ENCODE results near the gene WIPF3. TPM values are rescaled to one million over a fixed set of nuclear protein-coding genes. Genes with fewer than 3 reads are reported as not detected.

The WIPF3 gene
- total RNA-seq, 6 experiments from 2014 or later, result not detected

GRCh38 chr7:29794959-29795629 lies 11.2 kb upstream of the WIPF3 start:
- no peaks in the 10 kb centered on the region for H3K4me1 Mint-ChIP-seq (ENCODE audit: low read depth)
- no peak for DNase-seq
- peaks cover 7% of the 10 kb centered on the region for H3K27me3 Mint-ChIP-seq (ENCODE audit: insufficient read depth)
- no peaks in the 10 kb centered on the region for H3K36me3 Mint-ChIP-seq (ENCODE audit: low read depth)
- no peaks in the 10 kb centered on the region for H3K9me3 Mint-ChIP-seq
- H3K27ac Mint-ChIP-seq, result no peak overlapping the region
- TF ChIP-seq CTCF (IDR thresholded peaks at IDR 0.05), result no peak
- H3K4me3 Mint-ChIP-seq, result no peak overlapping the region

GRCh38 chr7:29795696-29796580 lies 10.4 kb upstream of the WIPF3 start:
- DNase-seq, result no peak

GRCh38 chr7:29797112-29797944 lies 9.0 kb upstream of the WIPF3 start:
- no peaks in the 10 kb centered on the region for H3K4me1 Mint-ChIP-seq (ENCODE audit: low read depth)
- H3K27me3 Mint-ChIP-seq (ENCODE audit: insufficient read depth), result peaks cover 18% of the 10 kb centered on the region
- DNase-seq, result no peak
- H3K27ac Mint-ChIP-seq, result no peak overlapping the region
- H3K4me3 Mint-ChIP-seq, result no peak overlapping the region
- no peaks in the 10 kb centered on the region for H3K36me3 Mint-ChIP-seq (ENCODE audit: low read depth)
- H3K9me3 Mint-ChIP-seq, result no peaks in the 10 kb centered on the region
- no peak for TF ChIP-seq CTCF (IDR thresholded peaks at IDR 0.05)

More at GRCh38 chr7:29795696-29796580, 10.4 kb upstream of the WIPF3 start:
- Mint-ChIP-seq H3K4me1 (ENCODE audit: low read depth) (no peaks in the 10 kb centered on the region), H3K27ac (no peak overlapping the region), H3K36me3 (ENCODE audit: low read depth) (no peaks in the 10 kb centered on the region), H3K27me3 (ENCODE audit: insufficient read depth) (peaks cover 10% of the 10 kb centered on the region), H3K4me3 (no peak overlapping the region), H3K9me3 (no peaks in the 10 kb centered on the region)
- TF ChIP-seq CTCF (IDR thresholded peaks at IDR 0.05), result no peak

- no peak overlapping the region for H3K4me3 Mint-ChIP-seq
- H3K9me3 Mint-ChIP-seq, result no peaks in the 10 kb centered on the region
- H3K36me3 Mint-ChIP-seq (ENCODE audit: low read depth), result no peaks in the 10 kb centered on the region
- TF ChIP-seq CTCF (IDR thresholded peaks at IDR 0.05), result no peak
- DNase-seq, result no peak
- peaks cover 15% of the 10 kb centered on the region for H3K27me3 Mint-ChIP-seq (ENCODE audit: insufficient read depth)
- no peaks in the 10 kb centered on the region for H3K4me1 Mint-ChIP-seq (ENCODE audit: low read depth)
- no peak overlapping the region for H3K27ac Mint-ChIP-seq
These were observed 7.9 kb upstream of the WIPF3 start for GRCh38 chr7:29798422-29798821.

GRCh38 chr7:29801929-29802328 lies 4.4 kb upstream of the WIPF3 start:
- Mint-ChIP-seq H3K27ac (no peak overlapping the region), H3K4me1 (ENCODE audit: low read depth) (no peaks in the 10 kb centered on the region), H3K9me3 (no peaks in the 10 kb centered on the region), H3K27me3 (ENCODE audit: insufficient read depth) (peaks cover 32% of the 10 kb centered on the region), H3K4me3 (no peak overlapping the region), H3K36me3 (ENCODE audit: low read depth) (no peaks in the 10 kb centered on the region)
- DNase-seq, result no peak
- no peak for TF ChIP-seq CTCF (IDR thresholded peaks at IDR 0.05)

Data from HFFc6 (cell line).